ENCODE results near the gene KRT83.

DNA sequence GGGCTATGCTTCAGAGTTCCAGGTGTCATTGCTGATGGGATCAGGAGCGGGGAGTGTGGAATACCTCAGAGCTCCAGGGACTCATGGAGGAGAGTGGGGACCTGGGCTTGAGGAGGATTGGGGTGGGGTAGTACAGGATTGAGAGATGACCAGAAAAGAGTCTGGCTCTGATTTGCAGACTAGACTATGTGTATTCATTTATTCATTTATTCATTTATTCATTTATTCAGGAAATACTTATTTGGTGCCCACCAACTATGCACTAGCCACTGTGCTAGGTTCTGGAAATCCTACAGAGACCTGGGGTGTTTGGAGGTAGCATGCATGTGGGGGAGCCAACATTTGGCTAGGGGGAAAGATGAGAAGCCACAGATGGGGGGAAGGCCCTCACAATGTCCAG lies 871 bp upstream of the KRT83 start:
- TF ChIP-seq, protein P1, sequence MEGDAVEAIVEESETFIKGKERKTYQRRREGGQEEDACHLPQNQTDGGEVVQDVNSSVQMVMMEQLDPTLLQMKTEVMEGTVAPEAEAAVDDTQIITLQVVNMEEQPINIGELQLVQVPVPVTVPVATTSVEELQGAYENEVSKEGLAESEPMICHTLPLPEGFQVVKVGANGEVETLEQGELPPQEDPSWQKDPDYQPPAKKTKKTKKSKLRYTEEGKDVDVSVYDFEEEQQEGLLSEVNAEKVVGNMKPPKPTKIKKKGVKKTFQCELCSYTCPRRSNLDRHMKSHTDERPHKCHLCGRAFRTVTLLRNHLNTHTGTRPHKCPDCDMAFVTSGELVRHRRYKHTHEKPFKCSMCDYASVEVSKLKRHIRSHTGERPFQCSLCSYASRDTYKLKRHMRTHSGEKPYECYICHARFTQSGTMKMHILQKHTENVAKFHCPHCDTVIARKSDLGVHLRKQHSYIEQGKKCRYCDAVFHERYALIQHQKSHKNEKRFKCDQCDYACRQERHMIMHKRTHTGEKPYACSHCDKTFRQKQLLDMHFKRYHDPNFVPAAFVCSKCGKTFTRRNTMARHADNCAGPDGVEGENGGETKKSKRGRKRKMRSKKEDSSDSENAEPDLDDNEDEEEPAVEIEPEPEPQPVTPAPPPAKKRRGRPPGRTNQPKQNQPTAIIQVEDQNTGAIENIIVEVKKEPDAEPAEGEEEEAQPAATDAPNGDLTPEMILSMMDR (IDR thresholded peaks at IDR 0.05), result no peak
- no peak for TF ChIP-seq POLR2A (IDR thresholded peaks at IDR 0.05)

All from thyroid gland (tissue), 4 donors.